ENCODE measurements around the gene SLC4A8. TPM values are rescaled to one million over a fixed set of nuclear protein-coding genes. Genes with fewer than 3 reads are reported as not detected.

SLC4A8 gene
- total and polyA plus RNA-seq, 11 donors: 0.07 to 3.6 (median 0.51) TPM

GRCh38 chr12:51534216-51535074 lies 109.8 kb downstream of the SLC4A8 start:
- no peak overlapping the region for H3K4me3 ChIP-seq
- intact Hi-C loops (cut with DNase I): loop anchor here in 7 of 10 donors (5.0 to 10.0 kb wide), 6 partner anchors 107 to 340 kb away; partner anchors contain the start of gene SLC4A8 (in 3 of the 7)
- H3K27ac ChIP-seq: no peak overlapping the region
- no peak for TF ChIP-seq POLR2A (IDR thresholded peaks at IDR 0.05)
- TF ChIP-seq CTCF (IDR thresholded peaks at IDR 0.05): no peak
- DNase-seq: no peak
- peaks cover 0 to 37% (median 20%) of the 10 kb centered on the region in 9 donors for H3K27me3 ChIP-seq
- no peaks in the 10 kb centered on the region for H3K36me3 ChIP-seq
- no peaks in the 10 kb centered on the region for H3K9me3 ChIP-seq
- WGBS, 4 donors: 52 to 59% (median 58%) methylated on average over 16 to 17 of the region's 17 CpGs
- no peak for ATAC-seq
- peaks cover 0 to 3% (median 0%) of the 10 kb centered on the region in 12 donors for H3K4me1 ChIP-seq

DNA sequence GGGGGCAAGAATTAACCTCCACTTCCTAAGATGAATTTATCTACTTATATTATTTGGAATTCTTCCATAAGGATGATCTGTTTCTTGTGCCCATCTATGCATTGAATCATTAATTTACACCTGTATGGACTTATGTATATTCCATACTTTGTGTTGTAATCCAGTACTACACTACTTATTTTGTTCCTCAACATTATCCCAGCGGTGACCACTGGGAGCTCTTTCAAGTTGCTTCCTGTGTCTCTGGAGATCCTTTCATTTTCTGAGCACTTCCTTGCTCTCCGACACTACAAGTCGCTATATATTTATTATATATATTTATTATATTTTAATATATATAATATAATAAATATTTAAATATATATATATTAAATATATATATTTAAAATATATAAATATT lies 111.5 kb downstream of the SLC4A8 start:
- no peak for TF ChIP-seq POLR2A (IDR thresholded peaks at IDR 0.05)
- no peak for TF ChIP-seq CTCF (IDR thresholded peaks at IDR 0.05)
- H3K4me1 ChIP-seq: peaks cover 0 to 3% (median 0%) of the 10 kb centered on the region in 12 donors
- DNase-seq (no peak), ATAC-seq (no peak)
- no peak overlapping the region for H3K27ac ChIP-seq
- H3K9me3 ChIP-seq: no peaks in the 10 kb centered on the region
- WGBS, 4 donors: 61 to 67% (median 64%) methylated on average over 3 of the region's 3 CpGs
- intact Hi-C loops (cut with DNase I): loop anchor here in 5 of 10 donors (10.0 kb wide), 2 partner anchors 279 to 339 kb away; a partner anchor contains a TSS
- H3K36me3 ChIP-seq: no peaks in the 10 kb centered on the region
- peaks cover 0 to 37% (median 20%) of the 10 kb centered on the region in 9 donors for H3K27me3 ChIP-seq
- no peak overlapping the region for H3K4me3 ChIP-seq

DNA sequence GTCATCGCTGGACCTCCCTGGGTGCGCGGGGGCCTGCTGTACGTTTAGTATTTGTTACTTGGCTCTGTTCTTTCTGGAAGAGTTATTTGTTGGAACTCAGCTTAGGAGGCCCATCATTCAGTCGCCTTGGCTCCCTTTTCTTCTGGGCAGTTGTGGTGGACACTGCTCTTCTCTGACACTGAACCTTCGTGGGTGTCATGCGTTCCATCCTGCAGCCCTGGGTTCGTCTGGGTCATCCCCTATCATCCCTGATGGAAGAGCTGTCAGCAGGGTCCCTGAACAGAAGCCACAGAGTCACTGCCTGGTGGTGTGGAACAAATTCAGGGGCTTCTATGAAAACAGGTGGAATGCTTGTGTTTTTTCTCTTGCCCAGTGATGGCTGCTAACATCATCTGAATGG lies 113.5 kb downstream of the SLC4A8 start:
- no peak for DNase-seq
- H3K27me3 ChIP-seq: peaks cover 0 to 32% (median 20%) of the 10 kb centered on the region in 9 donors
- H3K4me1 ChIP-seq: no peaks in the 10 kb centered on the region
- intact Hi-C loops (cut with DNase I): loop anchor here in 5 of 10 donors (10.0 kb wide), 2 partner anchors 277 to 337 kb away; a partner anchor contains a TSS
- no peak for ATAC-seq
- WGBS, 4 donors: 76 to 82% (median 80%) methylated on average over 8 of the region's 8 CpGs
- H3K36me3 ChIP-seq: no peaks in the 10 kb centered on the region
- H3K4me3 ChIP-seq: no peak overlapping the region
- no peak for TF ChIP-seq POLR2A (IDR thresholded peaks at IDR 0.05)
- TF ChIP-seq CTCF (IDR thresholded peaks at IDR 0.05): no peak
- H3K27ac ChIP-seq: no peak overlapping the region
- H3K9me3 ChIP-seq: no peaks in the 10 kb centered on the region

DNA sequence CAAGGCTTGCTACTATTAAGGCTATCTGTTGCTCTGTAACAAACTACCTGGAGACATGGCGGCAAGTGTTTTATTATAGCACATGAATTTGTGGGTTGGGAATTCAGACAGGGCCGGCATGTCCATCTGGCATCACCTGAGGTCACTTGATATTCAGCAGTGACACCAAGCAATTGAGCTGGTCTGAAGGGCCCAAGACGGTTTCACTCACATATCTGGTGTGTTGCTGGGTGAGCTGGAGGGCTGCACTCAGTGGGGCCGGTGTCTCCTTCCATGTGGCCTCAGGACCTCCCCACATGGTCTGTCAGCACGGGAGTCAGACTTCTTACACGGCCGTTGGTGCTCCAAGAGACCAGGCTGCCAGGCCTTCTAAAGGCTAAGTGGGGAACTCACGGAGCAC lies 114.0 kb downstream of the SLC4A8 start:
- H3K36me3 ChIP-seq: no peaks in the 10 kb centered on the region
- no peaks in the 10 kb centered on the region for H3K4me1 ChIP-seq
- no peak overlapping the region for H3K4me3 ChIP-seq
- no peak for TF ChIP-seq CTCF (IDR thresholded peaks at IDR 0.05)
- TF ChIP-seq POLR2A (IDR thresholded peaks at IDR 0.05): no peak
- ATAC-seq: no peak
- no peaks in the 10 kb centered on the region for H3K9me3 ChIP-seq
- 64 to 75% (median 70%) methylated on average over 4 to 8 of the region's 8 CpGs for WGBS, 4 donors
- no peak overlapping the region for H3K27ac ChIP-seq
- intact Hi-C loops (cut with DNase I): loop anchor here in 5 of 10 donors (10.0 kb wide), 2 partner anchors 276 to 336 kb away; a partner anchor contains a TSS
- peaks cover 0 to 34% (median 18%) of the 10 kb centered on the region in 9 donors for H3K27me3 ChIP-seq
- no peak for DNase-seq
